Activated naive CD8-positive, alpha-beta T cell treated with anti-CD3 and anti-CD28 coated beads for 36 hours (primary cell): ENCODE data around the gene KRTAP2-3. TPM values are rescaled to one million over a fixed set of nuclear protein-coding genes. Genes with fewer than 3 reads are reported as not detected.
"Not testable (repeated sequence)": the region's sequence is repeated elsewhere in the genome, so short reads cannot be mapped to it uniquely, and the experiment has no call there.

Source experiments
- DNase-seq: peaks from one replicate; pipeline ENCODE4 v3.0.0; 2021
- H3K27ac Mint-ChIP-seq: one replicate; pipeline ENCODE4 v1.8.0; 2022; ENCODE audit warnings: mild to moderate bottlenecking, moderate library complexity, mixed read lengths
- H3K27me3 Mint-ChIP-seq: one replicate; pipeline ENCODE4 v1.8.0; 2022; ENCODE audit warnings: mild to moderate bottlenecking, mixed read lengths
- H3K36me3 Mint-ChIP-seq: one replicate; pipeline ENCODE4 v1.8.0; 2021; ENCODE audit warnings: mild to moderate bottlenecking, mixed read lengths
- H3K4me1 Mint-ChIP-seq: one replicate; pipeline ENCODE4 v1.8.0; 2021; ENCODE audit warnings: mixed read lengths
- H3K4me3 Mint-ChIP-seq: one replicate; pipeline ENCODE4 v1.8.0; 2022; ENCODE audit warnings: mild to moderate bottlenecking, moderate library complexity, mixed read lengths
- H3K9me3 Mint-ChIP-seq: one replicate; pipeline ENCODE4 v1.8.0; 2022; ENCODE audit warnings: mixed read lengths
- total RNA-seq, 2 experiments: library from RNA; stranded (reverse); gene quantifications; one replicate each; pipeline ENCODE4 v1.2.3, GENCODE V29; 2021

KRTAP2-3 gene
- total RNA-seq, 2 experiments from 2014 or later: not detected

DNA sequence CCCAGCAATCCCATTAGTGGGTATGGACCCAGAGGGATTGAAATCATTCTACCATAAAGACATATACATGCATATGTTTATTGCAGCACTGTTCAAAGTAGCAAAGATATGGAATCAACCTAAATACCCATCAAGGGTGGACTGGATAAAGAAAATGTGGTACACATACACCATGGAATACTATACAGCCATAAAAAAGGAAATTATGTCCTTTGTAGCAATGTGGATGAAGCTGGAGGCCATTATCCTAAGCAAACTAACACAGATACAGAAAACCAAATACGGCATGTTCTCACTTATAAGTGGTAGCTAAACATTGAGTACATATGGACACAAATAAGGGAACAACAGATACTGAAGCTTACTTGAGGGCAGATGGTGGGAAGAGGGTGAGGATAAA is 2.4 kb downstream of the KRTAP2-3 start:
- no peak overlapping the region for H3K4me3 Mint-ChIP-seq
- H3K27ac Mint-ChIP-seq: no peak overlapping the region
- no peak for DNase-seq

GRCh38 chr17:41055130-41055529 is 4.8 kb downstream of the KRTAP2-3 start, which contains the start of gene KRTAP2-2:
TSS of gene KRTAP2-2 (minus strand) at chr17:41055230. CDS start at chr17:41055211, 19 bp downstream.
- not testable (repeated sequence) for DNase-seq, H3K4me3 Mint-ChIP-seq, H3K36me3 Mint-ChIP-seq, H3K9me3 Mint-ChIP-seq, H3K27ac Mint-ChIP-seq, H3K4me1 Mint-ChIP-seq
- peaks cover 17% of the 10 kb centered on the region for H3K27me3 Mint-ChIP-seq

More for the DNA sequence above, 2.4 kb downstream of the KRTAP2-3 start:
- peaks cover 30% of the 10 kb centered on the region for H3K27me3 Mint-ChIP-seq
- H3K9me3 Mint-ChIP-seq: no peaks in the 10 kb centered on the region
- no peaks in the 10 kb centered on the region for H3K4me1 Mint-ChIP-seq
- no peaks in the 10 kb centered on the region for H3K36me3 Mint-ChIP-seq

DNA sequence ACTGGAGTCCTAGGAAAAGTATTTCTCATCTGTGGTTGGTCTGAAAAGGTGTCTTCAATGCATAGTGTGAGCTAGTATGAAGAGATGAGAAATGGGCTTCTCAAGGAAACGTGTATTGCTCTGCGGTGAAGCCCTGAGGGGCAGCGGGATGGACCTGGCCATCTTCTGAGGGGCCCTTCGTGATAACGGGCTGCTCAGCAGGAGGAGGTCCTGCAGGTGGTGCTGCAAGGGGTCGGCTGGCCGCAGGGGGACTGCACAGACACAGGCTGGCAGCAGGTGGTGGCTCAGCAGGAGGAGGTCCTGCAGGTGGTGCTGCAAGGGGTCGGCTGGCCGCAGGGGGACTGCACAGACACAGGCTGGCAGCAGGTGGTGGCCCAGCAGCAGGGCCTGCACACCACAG is 5.4 kb downstream of the KRTAP2-3 start:
- H3K27me3 Mint-ChIP-seq: peaks cover 19% of the 10 kb centered on the region
- H3K4me3 Mint-ChIP-seq, H3K36me3 Mint-ChIP-seq, H3K9me3 Mint-ChIP-seq, H3K27ac Mint-ChIP-seq, DNase-seq, H3K4me1 Mint-ChIP-seq: not testable (repeated sequence)

- Mint-ChIP-seq H3K27me3 (peaks cover 14% of the 10 kb centered on the region), H3K4me1 (no peaks in the 10 kb centered on the region), H3K4me3 (no peak overlapping the region)
These were observed 5.9 kb downstream of the KRTAP2-3 start for GRCh38 chr17:41054025-41054424.

DNA sequence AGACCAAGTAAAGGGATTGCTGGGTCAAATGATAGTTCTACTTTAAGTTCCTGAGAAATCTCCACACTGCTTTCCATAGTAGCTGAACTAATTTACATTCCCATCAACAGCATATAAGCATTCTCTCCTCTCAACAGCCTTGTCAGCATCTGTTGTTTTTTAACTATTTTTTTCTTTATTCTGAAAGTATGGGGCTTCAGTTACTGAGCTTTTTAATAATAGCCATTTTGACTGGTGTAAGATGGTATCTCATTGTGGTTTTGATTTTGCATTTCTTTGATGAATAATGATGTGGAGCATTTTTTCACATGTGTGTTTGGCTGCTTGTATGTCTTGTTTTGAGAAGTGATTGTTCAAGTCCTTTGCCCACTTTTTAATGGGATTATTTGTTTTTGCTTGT is 7.3 kb downstream of the KRTAP2-3 start:
- Mint-ChIP-seq H3K27ac (no peak overlapping the region), H3K4me1 (no peaks in the 10 kb centered on the region), H3K27me3 (peaks cover 23% of the 10 kb centered on the region), H3K36me3 (no peaks in the 10 kb centered on the region), H3K9me3 (no peaks in the 10 kb centered on the region), H3K4me3 (no peak overlapping the region)
- DNase-seq: no peak

More at GRCh38 chr17:41054025-41054424, 5.9 kb downstream of the KRTAP2-3 start:
- H3K9me3 Mint-ChIP-seq: no peaks in the 10 kb centered on the region
- DNase-seq: no peak
- H3K27ac Mint-ChIP-seq: no peak overlapping the region
- H3K36me3 Mint-ChIP-seq: no peaks in the 10 kb centered on the region

DNA sequence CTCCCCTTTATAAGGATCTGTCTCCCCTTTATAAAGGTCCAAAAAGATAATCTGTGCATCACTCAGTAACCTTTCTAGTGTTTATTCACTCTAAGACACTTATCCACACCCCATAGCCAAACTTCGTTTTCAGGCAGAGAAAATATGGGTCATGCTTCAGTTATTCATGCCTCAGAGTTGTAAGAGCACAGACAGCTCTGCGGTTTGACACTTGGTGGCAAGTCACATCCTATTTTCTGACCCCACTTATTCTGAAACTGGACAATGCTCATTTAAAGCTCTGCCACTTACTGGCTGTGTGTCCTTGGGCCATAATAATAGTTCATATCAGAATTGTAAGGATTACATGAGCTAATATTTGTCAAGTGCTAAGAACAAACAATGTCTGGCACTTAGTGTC is 10.8 kb downstream of the KRTAP2-3 start:
- DNase-seq: no peak
- Mint-ChIP-seq H3K4me3 (no peak overlapping the region), H3K4me1 (no peaks in the 10 kb centered on the region), H3K27me3 (peaks cover 32% of the 10 kb centered on the region), H3K36me3 (no peaks in the 10 kb centered on the region), H3K27ac (no peak overlapping the region), H3K9me3 (peaks cover 1% of the 10 kb centered on the region)

- Mint-ChIP-seq H3K36me3 (peaks cover 2% of the 10 kb centered on the region), H3K27ac (no peak overlapping the region), H3K4me3 (no peak overlapping the region), H3K27me3 (peaks cover 32% of the 10 kb centered on the region), H3K9me3 (peaks cover 5% of the 10 kb centered on the region), H3K4me1 (peaks cover 2% of the 10 kb centered on the region)
- no peak for DNase-seq
These were observed 11.5 kb downstream of the KRTAP2-3 start for GRCh38 chr17:41048441-41048840.

GRCh38 chr17:41046735-41047465 is 13.0 kb downstream of the KRTAP2-3 start, which contains the start of gene KRTAP2-1:
TSS of gene KRTAP2-1 (minus strand) at chr17:41047316. CDS start at chr17:41047267, 49 bp downstream.
- H3K36me3 Mint-ChIP-seq, H3K9me3 Mint-ChIP-seq, DNase-seq, H3K4me3 Mint-ChIP-seq, H3K27ac Mint-ChIP-seq, H3K4me1 Mint-ChIP-seq: not testable (repeated sequence)
- peaks cover 32% of the 10 kb centered on the region for H3K27me3 Mint-ChIP-seq

DNA sequence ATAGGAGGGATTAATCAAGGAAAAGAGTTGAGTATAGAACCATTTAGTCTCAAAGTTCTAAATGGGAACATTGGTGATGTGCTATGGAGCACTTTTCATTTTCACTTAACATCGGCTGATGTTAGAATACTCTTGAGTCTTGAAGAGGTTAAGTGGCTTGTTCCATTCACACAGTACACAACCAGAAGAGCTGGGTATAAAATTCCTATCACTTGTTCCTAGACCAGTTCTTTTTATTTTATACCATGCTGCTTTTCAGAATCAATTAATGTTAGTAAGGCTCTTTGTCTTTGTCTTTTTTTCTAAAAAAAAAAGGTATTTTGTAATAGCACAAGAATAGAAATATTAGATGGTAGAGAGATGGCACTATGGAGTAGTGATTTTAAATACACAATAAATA is 17.0 kb downstream of the KRTAP2-3 start:
- Mint-ChIP-seq H3K27ac (no peak overlapping the region), H3K9me3 (peaks cover 6% of the 10 kb centered on the region), H3K36me3 (peaks cover 3% of the 10 kb centered on the region), H3K27me3 (peaks cover 18% of the 10 kb centered on the region), H3K4me3 (no peak overlapping the region), H3K4me1 (peaks cover 2% of the 10 kb centered on the region)
- no peak for DNase-seq

DNA sequence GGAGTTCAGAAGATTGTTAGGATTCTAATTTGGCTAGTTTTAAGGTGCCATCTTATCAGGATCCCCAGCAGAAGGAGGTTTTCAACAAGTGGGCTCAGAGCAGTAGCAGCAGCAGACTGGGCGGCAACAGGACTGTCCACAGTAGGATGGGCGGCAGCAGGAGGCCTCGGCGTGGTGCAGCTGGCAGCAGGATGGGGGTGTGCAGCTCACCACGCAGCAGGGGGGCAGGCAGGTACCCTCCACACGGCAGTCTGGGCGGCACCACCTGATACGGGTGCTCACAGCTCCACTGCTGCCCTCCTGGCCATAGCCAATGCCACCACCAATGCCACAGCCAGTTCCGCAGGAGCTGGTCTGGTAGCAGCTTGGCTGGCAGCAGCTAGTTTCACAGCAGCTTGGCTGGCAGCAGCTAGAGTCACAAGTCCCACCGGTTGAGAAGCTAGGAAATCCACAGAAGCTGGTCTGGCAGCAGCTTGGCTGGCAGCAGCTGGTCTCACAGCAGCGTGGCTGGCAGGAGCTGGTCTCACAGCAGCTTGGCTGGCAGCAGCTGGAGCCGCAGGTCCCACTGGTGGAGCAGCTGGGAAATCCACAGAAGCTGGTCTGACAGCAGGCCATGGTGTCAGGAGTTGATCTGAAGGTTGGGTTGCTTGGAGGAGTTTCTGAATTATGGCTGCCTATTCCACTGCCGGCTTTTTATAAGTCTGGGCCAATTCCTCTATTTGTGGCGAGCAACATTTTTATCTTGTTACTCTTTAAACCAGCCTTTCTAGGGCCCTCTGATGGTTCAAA is 18.9 kb downstream of the KRTAP2-3 start, which contains the start of gene KRTAP1-1:
KRTAP1-1 (minus strand) TSS at position 668 of the 789 bp plus-strand sequence; CDS start at position 615, 53 bp downstream.
- H3K36me3 Mint-ChIP-seq, H3K27ac Mint-ChIP-seq, H3K9me3 Mint-ChIP-seq, DNase-seq, H3K27me3 Mint-ChIP-seq, H3K4me3 Mint-ChIP-seq, H3K4me1 Mint-ChIP-seq: not testable (repeated sequence)

DNA sequence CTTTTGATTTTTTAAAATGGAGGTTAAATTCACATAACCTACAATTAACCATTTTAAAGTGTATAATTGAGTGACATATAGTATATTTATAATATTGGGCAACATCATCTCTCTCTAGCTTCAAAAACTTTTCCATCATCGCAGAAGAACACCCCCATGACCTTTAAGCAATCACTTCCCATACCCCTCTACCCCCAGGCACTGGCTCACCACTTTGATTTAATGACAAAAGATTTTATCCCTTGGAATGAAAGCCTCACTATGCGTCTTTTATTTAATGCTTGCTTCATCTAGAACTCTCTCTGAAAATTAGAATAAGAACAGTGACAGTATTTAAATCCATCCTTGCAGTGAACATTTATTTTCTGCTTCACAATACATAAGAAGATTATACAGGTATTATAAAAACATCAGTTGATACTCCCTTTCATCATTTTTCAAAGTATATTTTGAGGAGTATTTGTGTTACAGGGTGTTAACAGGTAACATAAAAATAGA is 22.0 kb downstream of the KRTAP2-3 start:
- no peaks in the 10 kb centered on the region for H3K4me1 Mint-ChIP-seq

GRCh38 chr17:41034346-41034935 is 25.5 kb downstream of the KRTAP2-3 start, which contains the start of gene KRTAP1-3:
TSS of gene KRTAP1-3 (minus strand) at chr17:41034874. CDS start at chr17:41034821, 53 bp downstream.
- H3K27me3 Mint-ChIP-seq, H3K4me1 Mint-ChIP-seq, DNase-seq, H3K27ac Mint-ChIP-seq, H3K9me3 Mint-ChIP-seq, H3K36me3 Mint-ChIP-seq, H3K4me3 Mint-ChIP-seq: not testable (repeated sequence)

More for the DNA sequence above, 22.0 kb downstream of the KRTAP2-3 start:
- no peaks in the 10 kb centered on the region for H3K9me3 Mint-ChIP-seq
- no peak for DNase-seq
- no peak overlapping the region for H3K4me3 Mint-ChIP-seq
- peaks cover 3% of the 10 kb centered on the region for H3K27me3 Mint-ChIP-seq
- no peaks in the 10 kb centered on the region for H3K36me3 Mint-ChIP-seq
- no peak overlapping the region for H3K27ac Mint-ChIP-seq

GRCh38 chr17:41029633-41030245 is 30.2 kb downstream of the KRTAP2-3 start, which contains the start of gene KRTAP1-4:
TSS of gene KRTAP1-4 (minus strand) at chr17:41030195. CDS start at chr17:41030078, 117 bp downstream.
- no peak within 1 kb of the TSS for H3K27ac Mint-ChIP-seq
- H3K4me3 Mint-ChIP-seq: no peak within 1 kb of the TSS
- no peak for DNase-seq
- no peaks in the 10 kb centered on the region for H3K36me3 Mint-ChIP-seq
- H3K4me1 Mint-ChIP-seq: no peaks in the 10 kb centered on the region
- H3K9me3 Mint-ChIP-seq: no peaks in the 10 kb centered on the region
- H3K27me3 Mint-ChIP-seq: peaks cover 5% of the 10 kb centered on the region

DNA sequence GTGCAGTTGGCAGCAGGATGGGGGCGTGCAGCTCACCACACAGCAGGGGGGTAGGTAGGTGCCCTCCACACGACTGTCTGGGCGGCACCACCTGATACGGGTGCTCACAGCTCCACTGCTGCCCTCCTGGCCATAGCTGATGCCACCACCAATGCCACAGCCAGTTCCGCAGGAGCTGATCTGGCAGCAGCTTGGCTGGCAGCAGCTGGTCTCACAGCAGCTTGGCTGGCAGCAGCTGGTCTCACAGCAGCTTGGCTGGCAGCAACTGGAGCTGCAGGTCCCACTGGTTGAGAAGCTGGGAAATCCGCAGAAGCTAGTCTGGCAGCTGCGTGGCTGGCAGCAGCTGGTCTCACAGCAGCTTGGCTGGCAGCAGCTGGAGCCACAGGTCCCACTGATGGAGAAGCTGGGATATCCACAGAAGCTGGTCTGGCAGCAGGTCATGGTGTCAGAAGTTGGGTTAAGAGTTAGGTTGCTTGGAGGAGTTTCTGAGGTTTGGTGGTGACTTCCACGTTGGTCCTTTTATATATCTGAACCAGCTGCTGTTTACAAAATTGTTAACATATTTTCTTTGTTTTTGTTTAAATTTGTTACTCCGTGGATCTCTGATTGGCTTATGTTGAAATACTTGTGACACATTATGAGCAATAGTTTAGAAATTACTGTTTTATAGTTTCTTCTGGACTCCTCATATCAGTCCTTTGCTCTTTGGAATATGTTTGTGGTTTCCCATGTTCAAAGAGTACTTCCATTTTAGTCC is 33.0 kb downstream of the KRTAP2-3 start, which contains the start of gene KRTAP1-5:
KRTAP1-5 (minus strand) TSS at position 494 of the 757 bp plus-strand sequence; CDS start at position 441, 53 bp downstream.
- no peaks in the 10 kb centered on the region for H3K9me3 Mint-ChIP-seq
- H3K27me3 Mint-ChIP-seq: peaks cover 5% of the 10 kb centered on the region
- H3K4me3 Mint-ChIP-seq: no peak within 1 kb of the TSS
- H3K36me3 Mint-ChIP-seq: no peaks in the 10 kb centered on the region
- H3K4me1 Mint-ChIP-seq: no peaks in the 10 kb centered on the region
- DNase-seq: no peak
- no peak within 1 kb of the TSS for H3K27ac Mint-ChIP-seq
